ENCODE data around the gene MAP1LC3A. TPM values are rescaled to one million over a fixed set of nuclear protein-coding genes. Genes with fewer than 3 reads are reported as not detected.

Gene MAP1LC3A
- 3.3 TPM for polyA plus RNA-seq (2013, experiment 1 of 2)
- polyA plus RNA-seq (2013, experiment 2 of 2) = 3.3 TPM

DNA sequence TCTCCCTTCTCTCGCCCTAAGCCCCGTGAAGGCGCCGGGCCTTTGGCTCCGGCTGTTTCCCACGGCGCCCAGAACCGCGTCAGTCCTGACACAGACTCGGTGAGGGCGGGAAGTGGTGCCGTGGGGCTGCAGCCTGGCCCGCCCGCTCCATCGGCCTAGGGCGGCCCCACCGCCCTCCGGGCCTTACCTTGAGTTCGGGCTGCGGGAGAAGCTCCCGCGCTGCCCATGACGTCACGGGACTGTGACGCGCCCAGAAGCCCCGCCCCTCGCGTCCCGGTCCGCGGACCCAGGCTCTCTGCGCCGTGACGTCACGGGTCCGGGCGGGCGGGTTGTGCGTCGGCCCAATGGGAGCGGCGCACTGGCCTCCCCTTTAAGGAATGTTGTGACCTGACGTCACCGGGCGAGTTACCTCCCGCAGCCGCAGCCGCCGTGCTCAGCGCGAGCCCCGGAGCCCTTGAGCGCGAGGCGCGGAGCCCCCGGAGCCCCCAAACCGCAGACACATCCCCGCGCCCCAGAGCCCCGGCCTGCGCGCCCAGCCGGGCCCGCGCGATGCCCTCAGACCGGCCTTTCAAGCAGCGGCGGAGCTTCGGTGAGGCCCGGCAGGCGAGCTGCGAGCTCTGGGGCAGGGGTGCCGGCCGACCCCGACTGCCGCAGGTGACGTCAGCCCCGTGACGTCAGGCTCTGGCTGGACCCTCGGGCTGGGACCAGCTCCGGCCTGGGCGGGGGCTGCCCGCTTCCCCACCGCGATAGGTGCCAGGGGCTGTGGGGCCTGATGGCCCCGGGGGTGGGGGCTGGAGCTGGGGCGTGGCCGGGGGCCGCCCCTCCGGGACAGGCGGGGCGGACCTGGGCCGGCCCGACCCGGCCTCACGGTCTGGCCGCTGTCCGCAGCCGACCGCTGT, at the start of gene MAP1LC3A:
TSS of gene MAP1LC3A (plus strand) at position 399 of the 899 bp plus-strand sequence. CDS start at position 550, 151 bp downstream.
- Histone ChIP-seq H3K56ac (ENCODE audit: low read length) (peak within 1 kb of the TSS; percentile 64), H3K27ac (ENCODE audit: low read depth, low read length) (no peak within 1 kb of the TSS), H3K36me3 (ENCODE audit: control insufficient read depth, insufficient read depth, low read length) (no peaks in the 10 kb centered on the region)

DNA sequence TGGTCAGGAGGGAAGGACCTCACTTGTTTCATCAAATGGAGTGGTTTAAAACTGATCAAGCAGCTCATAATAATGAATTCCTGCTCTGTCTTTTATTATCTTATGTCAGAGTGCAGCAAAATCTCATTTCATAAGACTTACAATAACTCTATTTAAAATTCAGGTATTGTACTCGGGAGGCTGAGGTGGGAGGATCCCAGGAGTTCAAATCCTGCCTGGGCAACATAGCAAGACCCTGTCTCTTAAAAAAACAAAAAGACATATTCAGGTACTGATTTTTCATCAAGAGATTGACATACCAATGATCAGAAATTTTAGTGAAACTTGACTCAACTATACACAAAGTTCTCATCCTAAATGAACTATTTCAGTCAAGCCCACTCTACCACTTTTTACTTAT, 47.9 kb upstream of the MAP1LC3A start:
- Histone ChIP-seq H2BK120ac (ENCODE audit: low read depth, low read length) (no peak overlapping the region), H3K27ac (ENCODE audit: low read depth, low read length) (no peak overlapping the region), H3K4me2 (ENCODE audit: low read length) (no peak overlapping the region), H3K27me3 (ENCODE audit: insufficient read depth, low read length, poor library complexity) (no peaks in the 10 kb centered on the region), H2BK15ac (replicated peaks; ENCODE audit: low read depth) (no peak overlapping the region), H2AK5ac (ENCODE audit: low read length) (no peak overlapping the region), H3K79me2 (ENCODE audit: control insufficient read depth, insufficient read depth, low read length) (no peaks in the 10 kb centered on the region), H3K36me3 (ENCODE audit: control insufficient read depth, insufficient read depth, low read length) (peaks cover 4% of the 10 kb centered on the region), H3K4me3 (ENCODE audit: low read length) (no peak overlapping the region), H3K4ac (ENCODE audit: low read depth, low read length) (no peak overlapping the region), H3K9ac (ENCODE audit: low read length) (no peak overlapping the region), H3K79me1 (ENCODE audit: low read length) (peaks cover 3% of the 10 kb centered on the region), H4K5ac (ENCODE audit: low read length) (no peak overlapping the region), H4K8ac (ENCODE audit: low read depth, low read length) (no peak overlapping the region), H2BK5ac (ENCODE audit: low read length) (no peak overlapping the region), H3K18ac (ENCODE audit: low read length) (no peak overlapping the region), H3K56ac (ENCODE audit: low read length) (no peak overlapping the region), H3K23ac (ENCODE audit: low read length) (no peak overlapping the region), H3K4me1 (ENCODE audit: control insufficient read depth, low read depth, low read length) (no peaks in the 10 kb centered on the region)
- no peak for DNase-seq
- WGBS (ENCODE audit: extremely low coverage, insufficient coverage, low lambda C conversion rate) = no CpG with 5 or more reads among the region's 1 CpG

More for the DNA sequence above, at the start of gene MAP1LC3A:
- Histone ChIP-seq H3K4ac (ENCODE audit: low read depth, low read length) (no peak within 1 kb of the TSS), H4K8ac (ENCODE audit: low read depth, low read length) (no peak within 1 kb of the TSS), H3K4me3 (ENCODE audit: low read length) (peak within 1 kb of the TSS; percentile 44), H3K79me1 (ENCODE audit: low read length) (no peaks in the 10 kb centered on the region), H3K23ac (ENCODE audit: low read length) (peak within 1 kb of the TSS; percentile 94), H2BK5ac (ENCODE audit: low read length) (no peak within 1 kb of the TSS), H2BK15ac (replicated peaks; ENCODE audit: low read depth) (no peak within 1 kb of the TSS), H3K18ac (ENCODE audit: low read length) (no peak within 1 kb of the TSS), H2BK120ac (ENCODE audit: low read depth, low read length) (no peak within 1 kb of the TSS), H3K4me2 (ENCODE audit: low read length) (peak within 1 kb of the TSS; percentile 51), H2AK5ac (ENCODE audit: low read length) (no peak within 1 kb of the TSS), H3K4me1 (ENCODE audit: control insufficient read depth, low read depth, low read length) (no peaks in the 10 kb centered on the region), H3K27me3 (ENCODE audit: insufficient read depth, low read length, poor library complexity) (no peaks in the 10 kb centered on the region), H4K5ac (ENCODE audit: low read length) (no peak within 1 kb of the TSS), H3K79me2 (ENCODE audit: control insufficient read depth, insufficient read depth, low read length) (no peaks in the 10 kb centered on the region), H3K9ac (ENCODE audit: low read length) (peak within 1 kb of the TSS; percentile 59)
- peak; percentile 96 for DNase-seq
- no CpG with 5 or more reads among the region's 103 CpGs for WGBS (ENCODE audit: extremely low coverage, insufficient coverage, low lambda C conversion rate)

DNA sequence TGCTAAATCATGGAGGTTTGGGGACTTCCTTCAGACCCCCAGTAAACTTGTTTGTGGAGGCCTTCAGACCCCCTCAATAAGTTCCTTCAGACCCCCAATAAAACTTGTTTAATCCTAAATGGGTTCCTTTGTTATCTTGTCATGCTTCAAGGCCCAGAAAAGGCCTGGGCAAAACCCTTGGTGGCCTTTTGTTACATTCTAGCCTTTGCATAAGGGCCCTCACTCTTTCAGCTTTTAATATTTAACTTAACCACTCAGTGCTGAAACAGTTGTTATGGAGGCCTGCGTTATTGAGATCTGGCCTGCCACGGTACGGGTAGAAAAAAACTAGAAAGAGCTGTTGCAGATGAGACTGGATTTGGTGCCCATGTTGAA, 46.6 kb upstream of the MAP1LC3A start:
- no peak overlapping the region for H3K56ac ChIP-seq (ENCODE audit: low read length)
- no peak overlapping the region for H3K23ac ChIP-seq (ENCODE audit: low read length)
- H3K79me2 ChIP-seq (ENCODE audit: control insufficient read depth, insufficient read depth, low read length) = no peaks in the 10 kb centered on the region
- H3K36me3 ChIP-seq (ENCODE audit: control insufficient read depth, insufficient read depth, low read length) = peaks cover 4% of the 10 kb centered on the region
- no peak overlapping the region for H2BK5ac ChIP-seq (ENCODE audit: low read length)
- DNase-seq = no peak
- H3K4me1 ChIP-seq (ENCODE audit: control insufficient read depth, low read depth, low read length) = no peaks in the 10 kb centered on the region
- H2AK5ac ChIP-seq (ENCODE audit: low read length) = no peak overlapping the region
- H4K8ac ChIP-seq (ENCODE audit: low read depth, low read length) = no peak overlapping the region
- H3K4me3 ChIP-seq (ENCODE audit: low read length) = no peak overlapping the region
- no peak overlapping the region for H3K18ac ChIP-seq (ENCODE audit: low read length)
- no peak overlapping the region for H2BK15ac ChIP-seq (replicated peaks; ENCODE audit: low read depth)
- H3K79me1 ChIP-seq (ENCODE audit: low read length) = no peaks in the 10 kb centered on the region
- H3K27me3 ChIP-seq (ENCODE audit: insufficient read depth, low read length, poor library complexity) = no peaks in the 10 kb centered on the region
- no peak overlapping the region for H3K9ac ChIP-seq (ENCODE audit: low read length)
- no peak overlapping the region for H3K4ac ChIP-seq (ENCODE audit: low read depth, low read length)
- H2BK120ac ChIP-seq (ENCODE audit: low read depth, low read length) = no peak overlapping the region
- no peak overlapping the region for H4K5ac ChIP-seq (ENCODE audit: low read length)
- WGBS (ENCODE audit: extremely low coverage, insufficient coverage, low lambda C conversion rate) = no CpG with 5 or more reads among the region's 3 CpGs
- no peak overlapping the region for H3K27ac ChIP-seq (ENCODE audit: low read depth, low read length)
- no peak overlapping the region for H3K4me2 ChIP-seq (ENCODE audit: low read length)

DNA sequence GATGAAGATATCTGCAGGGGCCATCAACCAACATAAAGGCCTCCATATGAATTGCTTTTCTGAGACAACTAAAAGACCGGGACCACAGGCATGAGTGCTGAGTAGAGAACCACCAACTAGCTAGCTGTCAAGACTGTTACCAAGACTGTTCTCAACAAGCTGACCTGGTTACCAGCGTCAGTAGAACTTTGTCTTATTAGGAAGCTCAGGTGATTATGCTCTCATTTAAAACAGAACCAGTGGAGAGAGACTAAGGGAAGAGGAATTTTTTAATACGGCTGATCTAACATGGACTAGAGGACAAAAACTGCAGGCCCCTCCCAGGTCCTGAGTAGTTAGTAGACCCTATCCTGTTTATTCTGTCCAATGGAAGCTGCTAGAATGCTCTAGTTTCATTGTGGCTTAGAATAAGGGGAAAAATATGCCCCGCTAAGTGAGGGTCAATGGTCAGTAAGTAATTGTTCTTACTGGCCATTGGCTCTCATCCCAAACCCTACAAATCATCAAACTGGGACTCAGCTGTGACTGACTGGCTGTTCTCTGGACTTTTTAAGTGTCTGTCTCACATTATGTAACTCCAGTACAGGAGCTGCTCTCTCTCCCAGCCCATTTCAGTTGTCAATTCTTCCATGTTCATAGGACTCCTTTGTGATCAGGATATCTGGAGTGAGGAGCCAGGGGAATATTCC, 46.1 kb upstream of the MAP1LC3A start:
- Histone ChIP-seq H3K4me2 (ENCODE audit: low read length) (no peak overlapping the region), H2BK120ac (ENCODE audit: low read depth, low read length) (no peak overlapping the region), H2BK5ac (ENCODE audit: low read length) (no peak overlapping the region), H3K79me2 (ENCODE audit: control insufficient read depth, insufficient read depth, low read length) (no peaks in the 10 kb centered on the region), H3K4me1 (ENCODE audit: control insufficient read depth, low read depth, low read length) (no peaks in the 10 kb centered on the region), H3K23ac (ENCODE audit: low read length) (no peak overlapping the region), H3K27me3 (ENCODE audit: insufficient read depth, low read length, poor library complexity) (no peaks in the 10 kb centered on the region), H4K8ac (ENCODE audit: low read depth, low read length) (no peak overlapping the region), H3K36me3 (ENCODE audit: control insufficient read depth, insufficient read depth, low read length) (peaks cover 4% of the 10 kb centered on the region), H3K4me3 (ENCODE audit: low read length) (no peak overlapping the region), H3K79me1 (ENCODE audit: low read length) (no peaks in the 10 kb centered on the region), H2BK15ac (replicated peaks; ENCODE audit: low read depth) (no peak overlapping the region), H3K18ac (ENCODE audit: low read length) (no peak overlapping the region), H3K9ac (ENCODE audit: low read length) (no peak overlapping the region), H3K56ac (ENCODE audit: low read length) (no peak overlapping the region), H2AK5ac (ENCODE audit: low read length) (no peak overlapping the region), H3K27ac (ENCODE audit: low read depth, low read length) (no peak overlapping the region), H4K5ac (ENCODE audit: low read length) (no peak overlapping the region), H3K4ac (ENCODE audit: low read depth, low read length) (no peak overlapping the region)
- no CpG with 5 or more reads among the region's 4 CpGs for WGBS (ENCODE audit: extremely low coverage, insufficient coverage, low lambda C conversion rate)
- no peak for DNase-seq

DNA sequence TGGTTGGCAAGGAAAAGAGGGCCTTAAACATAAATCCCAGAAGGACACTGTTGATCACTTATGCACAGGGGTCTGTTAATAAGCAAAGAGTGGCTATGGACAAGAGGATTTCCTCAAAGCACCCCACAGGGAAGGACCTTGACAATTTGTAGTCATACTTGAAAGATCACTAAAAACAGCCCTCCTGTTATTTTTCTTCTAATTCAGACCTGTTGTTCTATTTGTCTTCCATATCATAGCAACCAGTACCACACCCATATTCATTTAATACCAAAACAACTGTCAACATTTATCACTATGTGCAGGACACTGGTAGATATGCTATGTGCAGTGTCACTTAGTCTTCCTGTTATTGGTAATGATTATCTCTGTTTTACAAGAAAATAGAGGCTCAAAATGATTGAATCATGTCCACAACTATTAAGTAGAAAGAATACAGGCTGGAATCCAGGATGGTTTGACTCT, 45.5 kb upstream of the MAP1LC3A start:
- Histone ChIP-seq H2BK5ac (ENCODE audit: low read length) (no peak overlapping the region), H4K5ac (ENCODE audit: low read length) (no peak overlapping the region), H2BK120ac (ENCODE audit: low read depth, low read length) (no peak overlapping the region), H3K18ac (ENCODE audit: low read length) (no peak overlapping the region), H4K8ac (ENCODE audit: low read depth, low read length) (no peak overlapping the region), H3K27ac (ENCODE audit: low read depth, low read length) (no peak overlapping the region), H3K23ac (ENCODE audit: low read length) (no peak overlapping the region), H3K4me3 (ENCODE audit: low read length) (no peak overlapping the region), H3K79me1 (ENCODE audit: low read length) (no peaks in the 10 kb centered on the region), H3K27me3 (ENCODE audit: insufficient read depth, low read length, poor library complexity) (no peaks in the 10 kb centered on the region), H2BK15ac (replicated peaks; ENCODE audit: low read depth) (no peak overlapping the region), H3K36me3 (ENCODE audit: control insufficient read depth, insufficient read depth, low read length) (peaks cover 3% of the 10 kb centered on the region), H3K56ac (ENCODE audit: low read length) (no peak overlapping the region), H3K4me2 (ENCODE audit: low read length) (no peak overlapping the region), H3K79me2 (ENCODE audit: control insufficient read depth, insufficient read depth, low read length) (peaks cover 3% of the 10 kb centered on the region), H3K4me1 (ENCODE audit: control insufficient read depth, low read depth, low read length) (no peaks in the 10 kb centered on the region), H3K9ac (ENCODE audit: low read length) (no peak overlapping the region), H2AK5ac (ENCODE audit: low read length) (no peak overlapping the region), H3K4ac (ENCODE audit: low read depth, low read length) (no peak overlapping the region)
- no peak for DNase-seq

Measured in mesendoderm (in vitro differentiated cells).